OCI-LY7 (cell line): ENCODE data around the gene ANKDD1B. TPM values are rescaled to one million over a fixed set of nuclear protein-coding genes. Genes with fewer than 3 reads are reported as not detected.

Experiments used
- BruUV-seq: library from RNA; stranded (reverse); fragments of 400-500 nt; replicated peaks from 2 replicates; lab custom pipeline; 2021; lab: Mats Ljungman, UMichigan
- CTCF ChIA-PET: fragments of 300-600 bp; sonication (Branson Sonifier 250); formaldehyde crosslinking; loops from one replicate; lab custom pipeline; 2022; ENCODE audit warnings: antibody characterized with exemption; ENCODE audit not compliant: unreplicated experiment; lab: Charles Lee
- POLR2A ChIA-PET: fragments of 300-600 bp; sonication (Branson Sonifier 250); formaldehyde crosslinking; loops from one replicate; lab custom pipeline; 2022; ENCODE audit warnings: antibody characterized with exemption; lab: Charles Lee
- DNase-seq: peaks from one replicate; pipeline ENCODE4 v3.0.0-alpha.2; 2015; ENCODE audit warnings: low spot score
- H2AFZ ChIP-seq: fragments of 200-600 bp; sonication (generic), shearing (Covaris generic); 2 replicates; pipeline ENCODE4 v1.6.1; 2014; ENCODE audit warnings: mild to moderate bottlenecking, antibody characterized with exemption, low read length, moderate library complexity
- H3K27ac ChIP-seq: fragments of 200-600 bp; sonication (generic); 2 replicates; pipeline ENCODE4 v1.5.1; 2014; ENCODE audit warnings: mixed run types, low read depth, mild to moderate bottlenecking, moderate library complexity, low read length, inconsistent platforms; ENCODE audit not compliant: poor library complexity, severe bottlenecking
- H3K36me3 ChIP-seq: fragments of 200-600 bp; sonication (generic); 2 replicates; pipeline ENCODE4 v1.6.1; 2014; ENCODE audit warnings: mild to moderate bottlenecking, antibody characterized with exemption, low read length, moderate library complexity, mixed read lengths; ENCODE audit not compliant: insufficient read depth
- H3K4me1 ChIP-seq: fragments of 200-600 bp; sonication (generic); 2 replicates; pipeline ENCODE4 v1.5.1; 2014; ENCODE audit warnings: mild to moderate bottlenecking, low read length; ENCODE audit not compliant: insufficient read depth, poor library complexity, severe bottlenecking
- H3K4me2 ChIP-seq: fragments of 200-600 bp; sonication (generic); 2 replicates; pipeline ENCODE4 v1.6.1; 2014; ENCODE audit warnings: mild to moderate bottlenecking, low read length
- H3K4me3 ChIP-seq: fragments of 200-600 bp; sonication (generic); 2 replicates; pipeline ENCODE4 v1.5.1; 2014; ENCODE audit warnings: mild to moderate bottlenecking, low read depth, low read length; ENCODE audit not compliant: poor library complexity, severe bottlenecking
- H3K79me2 ChIP-seq: fragments of 200-600 bp; sonication (generic); 2 replicates; pipeline ENCODE4 v1.6.1; 2016; ENCODE audit warnings: low read depth, mild to moderate bottlenecking, low read length, moderate library complexity, mixed read lengths; ENCODE audit not compliant: insufficient read depth
- H3K9me2 ChIP-seq: fragments of 200-600 bp; sonication (generic); 2 replicates; pipeline ENCODE4 v1.6.1; 2016; ENCODE audit warnings: mild to moderate bottlenecking, low read length, mixed read lengths; ENCODE audit not compliant: insufficient read depth
- H3K9me3 ChIP-seq: fragments of 200-600 bp; sonication (generic); 2 replicates; pipeline ENCODE4 v1.6.1; 2014; ENCODE audit warnings: mild to moderate bottlenecking, mixed run types, low read length, mixed read lengths
- H4K20me1 ChIP-seq: fragments of 200-600 bp; sonication (generic); 2 replicates; pipeline ENCODE4 v1.6.1; 2014; ENCODE audit warnings: mild to moderate bottlenecking, antibody characterized with exemption, low read length, moderate library complexity, mixed read lengths; ENCODE audit not compliant: insufficient read depth
- CTCF ChIP-seq: fragments of 200-600 bp; sonication (generic); conservative IDR thresholded peaks from 2 replicates; pipeline ENCODE4 v1.5.1; 2014; ENCODE audit warnings: mild to moderate bottlenecking, antibody characterized with exemption, low read length, moderate library complexity, mixed read lengths
- EZH2phosphoT487 ChIP-seq: fragments of 200-600 bp; sonication (generic); IDR thresholded peaks from 2 replicates; pipeline ENCODE4 v1.6.1; 2018; ENCODE audit warnings: low read depth, borderline replicate concordance, mild to moderate bottlenecking, mixed run types, antibody characterized with exemption, low read length, moderate library complexity, mixed read lengths
- intact Hi-C: fragments of 100-400 bp; cut with micrococcal nuclease; formaldehyde crosslinking; loops from one replicate; pipeline ENCODE4 v1.10.0; 2022; ENCODE audit not compliant: unreplicated experiment
- total RNA-seq, 2 experiments: library from RNA; depleted of rRNA in 1 of 2; stranded (reverse); fragments of >200 nt in 1 of 2; shearing (Covaris generic) in 1 of 2; gene quantifications; 2 replicates each; pipeline ENCODE4 v1.2.3, GENCODE V29; 2014 to 2022

Gene ANKDD1B
- total RNA-seq, 2 experiments from 2014 or later: not detected

- TF ChIP-seq CTCF (no peak), EZH2phosphoT487 (no peak)
- no peak overlapping the region for H3K4me2 ChIP-seq
- intact Hi-C loops: no loop called here
- peaks cover 76% of the 10 kb centered on the region for H3K79me2 ChIP-seq
- no peak overlapping the region for H3K27ac ChIP-seq
- no peaks in the 10 kb centered on the region for H3K9me2 ChIP-seq
- no peak overlapping the region for H3K4me3 ChIP-seq
- no peak for DNase-seq
- H4K20me1 ChIP-seq: no peaks in the 10 kb centered on the region
- CTCF ChIA-PET: no interaction called here
- H3K9me3 ChIP-seq: no peaks in the 10 kb centered on the region
- peaks cover 7% of the 10 kb centered on the region for H3K4me1 ChIP-seq
- POLR2A ChIA-PET: no interaction called here
- peaks cover 76% of the 10 kb centered on the region for H3K36me3 ChIP-seq
- H2AFZ ChIP-seq: no peak overlapping the region
- no TSS peak for BruUV-seq
Measured at GRCh38 chr5:75711151-75711550, 99.9 kb downstream of the ANKDD1B start.

GRCh38 chr5:75712091-75712490 is 100.8 kb downstream of the ANKDD1B start:
- no peak for DNase-seq

More at GRCh38 chr5:75712091-75712490, 100.8 kb downstream of the ANKDD1B start:
- Histone ChIP-seq H3K4me3 (no peak overlapping the region), H3K9me2 (no peaks in the 10 kb centered on the region), H3K36me3 (peaks cover 71% of the 10 kb centered on the region), H3K79me2 (peaks cover 84% of the 10 kb centered on the region), H3K9me3 (no peaks in the 10 kb centered on the region), H4K20me1 (no peaks in the 10 kb centered on the region), H2AFZ (no peak overlapping the region), H3K27ac (no peak overlapping the region), H3K4me1 (peaks cover 7% of the 10 kb centered on the region), H3K4me2 (no peak overlapping the region)
- POLR2A ChIA-PET: interaction anchor here (1.0 to 1.5 kb wide), 3 partner anchors 11 to 33 kb away, joined by 3 read pairs; no protein-coding TSS in a partner anchor
- intact Hi-C loops: no loop called here
- BruUV-seq: no TSS peak
- CTCF ChIA-PET: no interaction called here
- TF ChIP-seq CTCF: no peak
- TF ChIP-seq EZH2phosphoT487: no peak
